ENCODE results near the gene HSDL1. TPM values are rescaled to one million over a fixed set of nuclear protein-coding genes. Genes with fewer than 3 reads are reported as not detected.

Gene HSDL1
- total and polyA plus RNA-seq, 2 of the 4 experiments (the other 2 are of a cell fraction): 11.6 to 18.3 TPM

GRCh38 chr16:84190731-84191388 is 45.9 kb upstream of the HSDL1 start, which contains the start of gene ADAD2:
Gene ADAD2 (plus strand): TSS chr16:84191157. CDS start chr16:84191231, 74 bp downstream.
- in situ Hi-C loops (cut with MboI; ENCODE audit: low sequenced_read_pairs) (no loop called here), dilution Hi-C loops (cut with HindIII; ENCODE audit: low sequenced_read_pairs, unreplicated experiment) (no loop called here), intact Hi-C loops (cut with micrococcal nuclease) (no loop called here)
- Histone ChIP-seq H3K9me3 (ENCODE audit: control insufficient read depth, insufficient read depth, low read length) (no peaks in the 10 kb centered on the region), H3K27me3 (ENCODE audit: control insufficient read depth, insufficient read depth, low read length) (peaks cover 19% of the 10 kb centered on the region), H3K18ac (ENCODE audit: low read depth, low read length) (no peak within 1 kb of the TSS), H3K56ac (ENCODE audit: extremely low read depth, insufficient read depth, low read length) (no peak within 1 kb of the TSS), H3K4me2 (ENCODE audit: low read depth, low read length) (no peak within 1 kb of the TSS), H2BK5ac (ENCODE audit: low read depth, low read length, poor library complexity, severe bottlenecking) (no peak within 1 kb of the TSS), H3K27ac (ENCODE audit: insufficient read depth, low read length) (no peak within 1 kb of the TSS), H4K20me1 (ENCODE audit: insufficient read depth, low read length) (no peaks in the 10 kb centered on the region), H2BK15ac (ENCODE audit: low read depth, low read length) (no peak within 1 kb of the TSS), H3K79me1 (ENCODE audit: low read depth in 1 of 2, low read length in 2 of 2) (peaks cover 3 to 10% of the 10 kb centered on the region in 2 experiments; a peak in 3 of 4 replicates), H4K91ac (ENCODE audit: insufficient read depth, low read depth, low read length) (no peak within 1 kb of the TSS), H2BK20ac (ENCODE audit: low read depth, low read length) (no peak within 1 kb of the TSS), H3K4ac (ENCODE audit: low read depth, low read length) (no peak within 1 kb of the TSS), H2AK9ac (replicated peaks; ENCODE audit: low read depth, low read length, poor library complexity) (no peak within 1 kb of the TSS), H3K23ac (ENCODE audit: low read depth, low read length) (no peak within 1 kb of the TSS), H4K8ac (ENCODE audit: low read depth in 2 of 2, low read length in 2 of 2) (no peak within 1 kb of the TSS), H3K9me1 (ENCODE audit: insufficient read depth, low read length) (0 out of 2 replicates have a peak, but pooled peaks cover 3% of the 10 kb centered on the region), H4K5ac (ENCODE audit: low read depth, low read length) (no peak within 1 kb of the TSS), H3K4me3 (ENCODE audit: insufficient read depth, low read depth, low read length) (no peak within 1 kb of the TSS), H3K36me3 (ENCODE audit: control insufficient read depth, insufficient read depth, low read length) (no peaks in the 10 kb centered on the region), H2AFZ (replicated peaks; ENCODE audit: low read length, poor library complexity) (peak within 1 kb of the TSS; percentile 46), H3K4me1 (ENCODE audit: control insufficient read depth, insufficient read depth, low read length) (peaks cover 2% of the 10 kb centered on the region), H2BK120ac (ENCODE audit: low read depth, low read length) (no peak within 1 kb of the TSS), H3K14ac (replicated peaks; ENCODE audit: low read depth, low read length) (no peak within 1 kb of the TSS), H3K9ac (ENCODE audit: low read depth, low read length) (no peak within 1 kb of the TSS), H2AK5ac (ENCODE audit: low read depth, low read length) (no peak within 1 kb of the TSS)
- TF ChIP-seq CEBPB (IDR thresholded peaks at IDR 0.05; ENCODE audit: low read depth, low read length) (no peak), RAD21 (IDR thresholded peaks at IDR 0.05; ENCODE audit: low read length) (no peak), BHLHE40 (IDR thresholded peaks at IDR 0.05; ENCODE audit: low read depth, low read length) (no peak), SMC3 (IDR thresholded peaks at IDR 0.05; ENCODE audit: low read depth, low read length) (no peak), RFX5 (IDR thresholded peaks at IDR 0.05; ENCODE audit: low read depth, low read length) (no peak), USF2 (IDR thresholded peaks at IDR 0.05; ENCODE audit: low read depth, low read length) (no peak), NFE2L2 (IDR thresholded peaks at IDR 0.05; ENCODE audit: low read depth, low read length) (no peak), CHD1 (IDR thresholded peaks at IDR 0.05; ENCODE audit: low read depth, low read length) (no peak), MAZ (IDR thresholded peaks at IDR 0.05; ENCODE audit: borderline replicate concordance, low read depth, low read length) (no peak), CTCF (conservative IDR thresholded peaks at IDR 0.05; ENCODE audit: low read depth, low read length) (no peak)
- TF ChIP-seq, protein P1, sequence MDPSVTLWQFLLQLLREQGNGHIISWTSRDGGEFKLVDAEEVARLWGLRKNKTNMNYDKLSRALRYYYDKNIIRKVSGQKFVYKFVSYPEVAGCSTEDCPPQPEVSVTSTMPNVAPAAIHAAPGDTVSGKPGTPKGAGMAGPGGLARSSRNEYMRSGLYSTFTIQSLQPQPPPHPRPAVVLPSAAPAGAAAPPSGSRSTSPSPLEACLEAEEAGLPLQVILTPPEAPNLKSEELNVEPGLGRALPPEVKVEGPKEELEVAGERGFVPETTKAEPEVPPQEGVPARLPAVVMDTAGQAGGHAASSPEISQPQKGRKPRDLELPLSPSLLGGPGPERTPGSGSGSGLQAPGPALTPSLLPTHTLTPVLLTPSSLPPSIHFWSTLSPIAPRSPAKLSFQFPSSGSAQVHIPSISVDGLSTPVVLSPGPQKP (IDR thresholded peaks at IDR 0.05; ENCODE audit: borderline replicate concordance, low read depth, low read length): no peak
- ATAC-seq (ENCODE audit: low read depth): no peak
- CTCF ChIA-PET: no interaction called here
- 83% methylated on average over 32 of the region's 47 CpGs; no CpG with 5 or more reads in 1 of the 2 experiments for WGBS, 2 experiments (ENCODE audit: extremely low coverage in 2 of 2, insufficient read length in 1 of 2)
- no TSS peak for BruUV-seq (replicated peaks)
- POLR2A ChIA-PET (ENCODE audit: unreplicated experiment): no interaction called here
- DNase-seq: no peak
